ENCODE data around the gene GALR2.

DNA sequence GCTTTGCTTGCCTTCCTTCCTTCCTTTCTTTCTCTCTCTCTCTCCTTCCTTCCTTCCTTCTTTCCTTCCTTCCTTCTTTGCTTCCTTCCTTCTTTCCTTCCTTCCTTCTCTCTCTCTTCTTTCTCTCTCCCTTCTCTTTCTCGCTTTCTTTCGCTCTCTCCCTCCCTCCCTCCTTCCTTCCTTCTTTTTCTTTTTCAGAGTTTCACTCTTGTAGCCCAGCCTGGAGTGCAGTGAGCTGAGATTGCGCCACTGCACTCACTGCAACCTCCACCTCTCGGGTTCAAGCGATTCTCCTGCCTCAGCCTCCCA, 48.6 kb downstream of the GALR2 start:
- TF ChIP-seq, protein P1, sequence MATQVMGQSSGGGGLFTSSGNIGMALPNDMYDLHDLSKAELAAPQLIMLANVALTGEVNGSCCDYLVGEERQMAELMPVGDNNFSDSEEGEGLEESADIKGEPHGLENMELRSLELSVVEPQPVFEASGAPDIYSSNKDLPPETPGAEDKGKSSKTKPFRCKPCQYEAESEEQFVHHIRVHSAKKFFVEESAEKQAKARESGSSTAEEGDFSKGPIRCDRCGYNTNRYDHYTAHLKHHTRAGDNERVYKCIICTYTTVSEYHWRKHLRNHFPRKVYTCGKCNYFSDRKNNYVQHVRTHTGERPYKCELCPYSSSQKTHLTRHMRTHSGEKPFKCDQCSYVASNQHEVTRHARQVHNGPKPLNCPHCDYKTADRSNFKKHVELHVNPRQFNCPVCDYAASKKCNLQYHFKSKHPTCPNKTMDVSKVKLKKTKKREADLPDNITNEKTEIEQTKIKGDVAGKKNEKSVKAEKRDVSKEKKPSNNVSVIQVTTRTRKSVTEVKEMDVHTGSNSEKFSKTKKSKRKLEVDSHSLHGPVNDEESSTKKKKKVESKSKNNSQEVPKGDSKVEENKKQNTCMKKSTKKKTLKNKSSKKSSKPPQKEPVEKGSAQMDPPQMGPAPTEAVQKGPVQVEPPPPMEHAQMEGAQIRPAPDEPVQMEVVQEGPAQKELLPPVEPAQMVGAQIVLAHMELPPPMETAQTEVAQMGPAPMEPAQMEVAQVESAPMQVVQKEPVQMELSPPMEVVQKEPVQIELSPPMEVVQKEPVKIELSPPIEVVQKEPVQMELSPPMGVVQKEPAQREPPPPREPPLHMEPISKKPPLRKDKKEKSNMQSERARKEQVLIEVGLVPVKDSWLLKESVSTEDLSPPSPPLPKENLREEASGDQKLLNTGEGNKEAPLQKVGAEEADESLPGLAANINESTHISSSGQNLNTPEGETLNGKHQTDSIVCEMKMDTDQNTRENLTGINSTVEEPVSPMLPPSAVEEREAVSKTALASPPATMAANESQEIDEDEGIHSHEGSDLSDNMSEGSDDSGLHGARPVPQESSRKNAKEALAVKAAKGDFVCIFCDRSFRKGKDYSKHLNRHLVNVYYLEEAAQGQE (IDR thresholded peaks at IDR 0.05; ENCODE audit: insufficient read depth in 1 of 2, low read depth in 2 of 2, low read length in 1 of 2) = no peak
- TF ChIP-seq, protein P2, sequence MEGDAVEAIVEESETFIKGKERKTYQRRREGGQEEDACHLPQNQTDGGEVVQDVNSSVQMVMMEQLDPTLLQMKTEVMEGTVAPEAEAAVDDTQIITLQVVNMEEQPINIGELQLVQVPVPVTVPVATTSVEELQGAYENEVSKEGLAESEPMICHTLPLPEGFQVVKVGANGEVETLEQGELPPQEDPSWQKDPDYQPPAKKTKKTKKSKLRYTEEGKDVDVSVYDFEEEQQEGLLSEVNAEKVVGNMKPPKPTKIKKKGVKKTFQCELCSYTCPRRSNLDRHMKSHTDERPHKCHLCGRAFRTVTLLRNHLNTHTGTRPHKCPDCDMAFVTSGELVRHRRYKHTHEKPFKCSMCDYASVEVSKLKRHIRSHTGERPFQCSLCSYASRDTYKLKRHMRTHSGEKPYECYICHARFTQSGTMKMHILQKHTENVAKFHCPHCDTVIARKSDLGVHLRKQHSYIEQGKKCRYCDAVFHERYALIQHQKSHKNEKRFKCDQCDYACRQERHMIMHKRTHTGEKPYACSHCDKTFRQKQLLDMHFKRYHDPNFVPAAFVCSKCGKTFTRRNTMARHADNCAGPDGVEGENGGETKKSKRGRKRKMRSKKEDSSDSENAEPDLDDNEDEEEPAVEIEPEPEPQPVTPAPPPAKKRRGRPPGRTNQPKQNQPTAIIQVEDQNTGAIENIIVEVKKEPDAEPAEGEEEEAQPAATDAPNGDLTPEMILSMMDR (IDR thresholded peaks at IDR 0.05) = no peak
- no peak for TF ChIP-seq POLR2AphosphoS5 (IDR thresholded peaks at IDR 0.05; ENCODE audit: low read depth, low read length)

All from Panc1 (cell line).